ENCODE measurements around the gene SLC8B1. TPM values are rescaled to one million over a fixed set of nuclear protein-coding genes. Genes with fewer than 3 reads are reported as not detected.

Gene SLC8B1
- total and polyA plus RNA-seq, 2 experiments from 2014 or later: 4.3 to 5.8 TPM

DNA sequence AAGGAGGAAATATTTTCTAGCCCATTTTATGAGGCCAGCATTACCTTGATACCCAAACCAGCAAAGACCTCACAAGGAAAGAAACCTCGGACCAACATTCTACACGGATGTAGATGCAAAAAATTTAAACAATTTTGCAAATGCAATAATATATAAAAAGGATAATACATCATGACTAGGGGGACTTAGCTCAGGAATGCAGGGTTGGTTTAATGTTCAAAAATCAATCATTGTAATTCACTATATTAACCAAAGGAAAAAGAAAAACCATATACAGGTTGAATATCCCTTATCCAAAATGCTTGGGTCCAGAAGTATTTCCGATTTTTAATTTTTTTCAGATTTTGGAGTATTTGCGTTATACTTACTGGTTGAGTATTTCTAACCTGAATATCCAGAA lies 80.6 kb downstream of the SLC8B1 start:
- DNase-seq (ENCODE audit: low read depth in 1 of 2, low spot score in 1 of 2): no peak
- Histone ChIP-seq H3K27ac (no peak overlapping the region), H3K9me3 (ENCODE audit: low read depth) (no peaks in the 10 kb centered on the region), H3K27me3 (no peaks in the 10 kb centered on the region), H3K4me1 (ENCODE audit: low read depth) (no peaks in the 10 kb centered on the region), H3K4me3 (no peak overlapping the region), H3K36me3 (no peaks in the 10 kb centered on the region)
- TF ChIP-seq CTCF (IDR thresholded peaks at IDR 0.05; ENCODE audit: low read depth, low read length): no peak

GRCh38 chr12:113253532-113254285 lies 81.2 kb downstream of the SLC8B1 start:
- no peak for TF ChIP-seq CTCF (IDR thresholded peaks at IDR 0.05; ENCODE audit: low read depth, low read length)
- Histone ChIP-seq H3K9me3 (ENCODE audit: low read depth) (no peaks in the 10 kb centered on the region), H3K27ac (no peak overlapping the region), H3K36me3 (no peaks in the 10 kb centered on the region), H3K27me3 (no peaks in the 10 kb centered on the region), H3K4me3 (no peak overlapping the region), H3K4me1 (ENCODE audit: low read depth) (no peaks in the 10 kb centered on the region)
- DNase-seq (ENCODE audit: low read depth in 1 of 2, low spot score in 1 of 2): no peak

- Histone ChIP-seq H3K36me3 (no peaks in the 10 kb centered on the region), H3K27ac (no peak overlapping the region), H3K4me3 (no peak overlapping the region), H3K27me3 (no peaks in the 10 kb centered on the region), H3K4me1 (ENCODE audit: low read depth) (no peaks in the 10 kb centered on the region), H3K9me3 (ENCODE audit: low read depth) (no peaks in the 10 kb centered on the region)
- TF ChIP-seq CTCF (IDR thresholded peaks at IDR 0.05; ENCODE audit: low read depth, low read length): no peak
- DNase-seq (ENCODE audit: low read depth in 1 of 2, low spot score in 1 of 2): no peak
Observed at GRCh38 chr12:113252494-113252893, 82.4 kb downstream of the SLC8B1 start.

GRCh38 chr12:113251404-113252070 lies 83.4 kb downstream of the SLC8B1 start:
- Histone ChIP-seq H3K27me3 (no peaks in the 10 kb centered on the region), H3K9me3 (ENCODE audit: low read depth) (no peaks in the 10 kb centered on the region), H3K27ac (no peak overlapping the region), H3K4me1 (ENCODE audit: low read depth) (no peaks in the 10 kb centered on the region), H3K36me3 (no peaks in the 10 kb centered on the region), H3K4me3 (no peak overlapping the region)
- TF ChIP-seq CTCF (IDR thresholded peaks at IDR 0.05; ENCODE audit: low read depth, low read length): no peak
- no peak for DNase-seq (ENCODE audit: low read depth in 1 of 2, low spot score in 1 of 2)

DNA sequence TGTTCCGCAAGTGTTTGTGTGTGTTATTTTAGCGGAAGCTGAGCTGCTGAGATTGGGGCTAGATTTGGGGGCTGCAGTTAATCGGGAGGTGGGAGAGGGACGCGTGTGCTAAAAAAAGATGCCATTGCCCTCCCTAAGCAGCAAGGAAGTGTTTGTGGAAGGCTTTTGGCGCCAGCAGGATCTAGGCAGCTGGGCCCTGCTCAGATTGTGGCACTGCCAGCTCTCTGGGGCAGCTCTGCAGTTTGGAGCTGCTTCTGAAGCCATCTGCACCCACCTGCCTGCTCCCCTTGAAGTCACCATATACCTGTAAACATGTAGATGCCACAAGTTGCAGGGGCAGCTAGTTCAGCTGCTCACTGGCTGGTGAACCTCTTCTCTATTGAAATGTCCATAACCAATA lies 84.9 kb downstream of the SLC8B1 start:
- Histone ChIP-seq H3K27ac (no peak overlapping the region), H3K27me3 (no peaks in the 10 kb centered on the region), H3K4me3 (no peak overlapping the region), H3K4me1 (ENCODE audit: low read depth) (no peaks in the 10 kb centered on the region), H3K9me3 (ENCODE audit: low read depth) (no peaks in the 10 kb centered on the region), H3K36me3 (no peaks in the 10 kb centered on the region)
- TF ChIP-seq CTCF (IDR thresholded peaks at IDR 0.05; ENCODE audit: low read depth, low read length): no peak
- no peak for DNase-seq (ENCODE audit: low read depth in 1 of 2, low spot score in 1 of 2)

All from cardiac muscle cell (in vitro differentiated cells and primary cell).